OCI-LY7 (cell line): ENCODE results near the gene SNAP47. TPM values are rescaled to one million over a fixed set of nuclear protein-coding genes. Genes with fewer than 3 reads are reported as not detected.

Experiments
- BruUV-seq: library from RNA; stranded (reverse); fragments of 400-500 nt; replicated peaks from 2 replicates; lab custom pipeline; 2021; lab: Mats Ljungman, UMichigan
- CTCF ChIA-PET: fragments of 300-600 bp; sonication (Branson Sonifier 250); formaldehyde crosslinking; loops from one replicate; lab custom pipeline; 2022; ENCODE audit warnings: antibody characterized with exemption; ENCODE audit not compliant: unreplicated experiment; lab: Charles Lee
- POLR2A ChIA-PET: fragments of 300-600 bp; sonication (Branson Sonifier 250); formaldehyde crosslinking; loops from one replicate; lab custom pipeline; 2022; ENCODE audit warnings: antibody characterized with exemption; lab: Charles Lee
- DNase-seq: peaks from one replicate; pipeline ENCODE4 v3.0.0-alpha.2; 2015; ENCODE audit warnings: low spot score
- H2AFZ ChIP-seq: fragments of 200-600 bp; sonication (generic), shearing (Covaris generic); 2 replicates; pipeline ENCODE4 v1.6.1; 2014; ENCODE audit warnings: mild to moderate bottlenecking, antibody characterized with exemption, low read length, moderate library complexity
- H3K27ac ChIP-seq: fragments of 200-600 bp; sonication (generic); 2 replicates; pipeline ENCODE4 v1.5.1; 2014; ENCODE audit warnings: mixed run types, low read depth, mild to moderate bottlenecking, moderate library complexity, low read length, inconsistent platforms; ENCODE audit not compliant: poor library complexity, severe bottlenecking
- H3K36me3 ChIP-seq: fragments of 200-600 bp; sonication (generic); 2 replicates; pipeline ENCODE4 v1.6.1; 2014; ENCODE audit warnings: mild to moderate bottlenecking, antibody characterized with exemption, low read length, moderate library complexity, mixed read lengths; ENCODE audit not compliant: insufficient read depth
- H3K4me1 ChIP-seq: fragments of 200-600 bp; sonication (generic); 2 replicates; pipeline ENCODE4 v1.5.1; 2014; ENCODE audit warnings: mild to moderate bottlenecking, low read length; ENCODE audit not compliant: insufficient read depth, poor library complexity, severe bottlenecking
- H3K4me2 ChIP-seq: fragments of 200-600 bp; sonication (generic); 2 replicates; pipeline ENCODE4 v1.6.1; 2014; ENCODE audit warnings: mild to moderate bottlenecking, low read length
- H3K4me3 ChIP-seq: fragments of 200-600 bp; sonication (generic); 2 replicates; pipeline ENCODE4 v1.5.1; 2014; ENCODE audit warnings: mild to moderate bottlenecking, low read depth, low read length; ENCODE audit not compliant: poor library complexity, severe bottlenecking
- H3K79me2 ChIP-seq: fragments of 200-600 bp; sonication (generic); 2 replicates; pipeline ENCODE4 v1.6.1; 2016; ENCODE audit warnings: low read depth, mild to moderate bottlenecking, low read length, moderate library complexity, mixed read lengths; ENCODE audit not compliant: insufficient read depth
- H3K9me2 ChIP-seq: fragments of 200-600 bp; sonication (generic); 2 replicates; pipeline ENCODE4 v1.6.1; 2016; ENCODE audit warnings: mild to moderate bottlenecking, low read length, mixed read lengths; ENCODE audit not compliant: insufficient read depth
- H3K9me3 ChIP-seq: fragments of 200-600 bp; sonication (generic); 2 replicates; pipeline ENCODE4 v1.6.1; 2014; ENCODE audit warnings: mild to moderate bottlenecking, mixed run types, low read length, mixed read lengths
- H4K20me1 ChIP-seq: fragments of 200-600 bp; sonication (generic); 2 replicates; pipeline ENCODE4 v1.6.1; 2014; ENCODE audit warnings: mild to moderate bottlenecking, antibody characterized with exemption, low read length, moderate library complexity, mixed read lengths; ENCODE audit not compliant: insufficient read depth
- EZH2phosphoT487 ChIP-seq: fragments of 200-600 bp; sonication (generic); IDR thresholded peaks from 2 replicates; pipeline ENCODE4 v1.6.1; 2018; ENCODE audit warnings: low read depth, borderline replicate concordance, mild to moderate bottlenecking, mixed run types, antibody characterized with exemption, low read length, moderate library complexity, mixed read lengths
- intact Hi-C: fragments of 100-400 bp; cut with micrococcal nuclease; formaldehyde crosslinking; loops from one replicate; pipeline ENCODE4 v1.10.0; 2022; ENCODE audit not compliant: unreplicated experiment
- total RNA-seq, 2 experiments: library from RNA; depleted of rRNA in 1 of 2; stranded (reverse); fragments of >200 nt in 1 of 2; shearing (Covaris generic) in 1 of 2; gene quantifications; 2 replicates each; pipeline ENCODE4 v1.2.3, GENCODE V29; 2014 to 2022
- TF ChIP-seq, protein P1 (sequence below): fragments of 200-600 bp; sonication (generic); conservative IDR thresholded peaks from 2 replicates; pipeline ENCODE4 v1.5.1; 2014; ENCODE audit warnings: mild to moderate bottlenecking, antibody characterized with exemption, low read length, moderate library complexity, mixed read lengths

SNAP47 gene
- total RNA-seq, 2 experiments from 2014 or later: 29.8 to 44.2 TPM

DNA sequence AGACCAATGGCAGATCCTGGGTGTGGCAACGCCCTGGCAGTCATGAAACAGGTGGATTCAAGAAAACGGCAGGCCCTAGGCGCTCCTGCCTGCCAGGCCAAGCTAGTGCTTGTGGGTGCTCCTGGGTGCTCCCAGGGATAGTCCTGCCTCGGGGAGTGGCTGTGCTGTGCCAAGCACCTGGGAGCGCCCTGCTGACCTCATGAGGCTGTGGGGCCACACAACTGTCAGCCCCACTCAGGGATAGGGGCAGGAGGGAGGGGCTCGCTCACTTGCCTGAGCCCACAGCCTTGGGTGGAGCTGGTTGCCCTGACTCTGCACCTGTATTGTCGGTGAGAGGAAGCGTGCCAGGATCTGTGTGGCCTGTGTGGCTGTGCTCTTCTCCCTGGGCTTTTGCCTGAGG, 9.4 kb downstream of the SNAP47 start:
- BruUV-seq: no TSS peak
- Histone ChIP-seq H2AFZ (no peak overlapping the region), H4K20me1 (no peaks in the 10 kb centered on the region), H3K4me1 (peaks cover 6% of the 10 kb centered on the region), H3K4me2 (no peak overlapping the region), H3K36me3 (peaks cover 5% of the 10 kb centered on the region; the same call in 1 of the 2 replicates), H3K9me3 (no peaks in the 10 kb centered on the region), H3K9me2 (no peaks in the 10 kb centered on the region), H3K4me3 (no peak overlapping the region), H3K27ac (no peak overlapping the region), H3K79me2 (no peaks in the 10 kb centered on the region)
- POLR2A ChIA-PET: interaction anchor here (0.6 kb wide), 1 partner anchor 469 kb away, joined by 3 read pairs; no protein-coding TSS in a partner anchor
- intact Hi-C loops: no loop called here
- CTCF ChIA-PET: interaction anchor here (0.7 kb wide), 1 partner anchor 14 kb away, joined by 4 read pairs; no protein-coding TSS in a partner anchor
- TF ChIP-seq, protein P1, sequence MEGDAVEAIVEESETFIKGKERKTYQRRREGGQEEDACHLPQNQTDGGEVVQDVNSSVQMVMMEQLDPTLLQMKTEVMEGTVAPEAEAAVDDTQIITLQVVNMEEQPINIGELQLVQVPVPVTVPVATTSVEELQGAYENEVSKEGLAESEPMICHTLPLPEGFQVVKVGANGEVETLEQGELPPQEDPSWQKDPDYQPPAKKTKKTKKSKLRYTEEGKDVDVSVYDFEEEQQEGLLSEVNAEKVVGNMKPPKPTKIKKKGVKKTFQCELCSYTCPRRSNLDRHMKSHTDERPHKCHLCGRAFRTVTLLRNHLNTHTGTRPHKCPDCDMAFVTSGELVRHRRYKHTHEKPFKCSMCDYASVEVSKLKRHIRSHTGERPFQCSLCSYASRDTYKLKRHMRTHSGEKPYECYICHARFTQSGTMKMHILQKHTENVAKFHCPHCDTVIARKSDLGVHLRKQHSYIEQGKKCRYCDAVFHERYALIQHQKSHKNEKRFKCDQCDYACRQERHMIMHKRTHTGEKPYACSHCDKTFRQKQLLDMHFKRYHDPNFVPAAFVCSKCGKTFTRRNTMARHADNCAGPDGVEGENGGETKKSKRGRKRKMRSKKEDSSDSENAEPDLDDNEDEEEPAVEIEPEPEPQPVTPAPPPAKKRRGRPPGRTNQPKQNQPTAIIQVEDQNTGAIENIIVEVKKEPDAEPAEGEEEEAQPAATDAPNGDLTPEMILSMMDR: no peak
- no peak for TF ChIP-seq EZH2phosphoT487
- no peak for DNase-seq

- intact Hi-C loops: no loop called here
- TF ChIP-seq EZH2phosphoT487: no peak
- TF ChIP-seq, protein P1: no peak
These were observed 10.5 kb downstream of the SNAP47 start for GRCh38 chr1:227745568-227746265.

DNA sequence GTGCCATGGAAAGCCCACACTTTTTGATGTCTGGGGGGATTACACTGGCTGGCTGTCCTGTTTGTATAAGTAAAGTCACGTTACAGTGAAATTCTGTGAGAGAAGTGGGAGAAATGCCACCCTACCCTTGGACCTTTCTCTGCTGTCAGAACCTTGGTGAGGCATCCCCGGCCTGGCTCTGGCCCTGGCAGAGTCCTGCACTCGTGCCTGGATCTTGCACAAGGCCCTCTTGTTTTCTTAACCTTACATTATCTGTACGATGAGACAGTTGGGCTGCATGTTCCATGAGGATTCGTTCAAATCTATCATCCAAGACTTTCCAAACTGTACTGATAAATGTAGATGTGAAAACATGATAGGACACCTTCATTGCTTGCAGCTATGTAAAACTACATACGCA, 11.4 kb downstream of the SNAP47 start:
- CTCF ChIA-PET: no interaction called here
- Histone ChIP-seq H3K9me3 (no peaks in the 10 kb centered on the region), H3K79me2 (no peaks in the 10 kb centered on the region), H3K4me3 (no peak overlapping the region), H4K20me1 (no peaks in the 10 kb centered on the region), H2AFZ (no peak overlapping the region), H3K4me2 (no peak overlapping the region), H3K27ac (no peak overlapping the region), H3K4me1 (peaks cover 6% of the 10 kb centered on the region), H3K36me3 (peaks cover 15% of the 10 kb centered on the region), H3K9me2 (no peaks in the 10 kb centered on the region)
- BruUV-seq: no TSS peak
- POLR2A ChIA-PET: interaction anchor here (0.5 kb wide), 1 partner anchor 259 kb away, joined by 4 read pairs; no protein-coding TSS in a partner anchor
- DNase-seq: no peak
- intact Hi-C loops: no loop called here
- TF ChIP-seq EZH2phosphoT487: no peak
- TF ChIP-seq, protein P1: no peak

More at GRCh38 chr1:227745568-227746265, 10.5 kb downstream of the SNAP47 start:
- Histone ChIP-seq H3K36me3 (peaks cover 13% of the 10 kb centered on the region; the same call in 1 of the 2 replicates), H3K4me1 (peaks cover 6% of the 10 kb centered on the region), H2AFZ (no peak overlapping the region), H3K9me2 (no peaks in the 10 kb centered on the region), H3K4me2 (no peak overlapping the region), H3K79me2 (no peaks in the 10 kb centered on the region), H3K4me3 (no peak overlapping the region), H4K20me1 (no peaks in the 10 kb centered on the region), H3K9me3 (no peaks in the 10 kb centered on the region), H3K27ac (no peak overlapping the region)
- ChIA-PET POLR2A (no interaction called here), CTCF (no interaction called here)
- BruUV-seq: no TSS peak
- DNase-seq: no peak
